Liver (tissue), 3 donors: ENCODE results near the gene ARHGEF35.
"Not testable (repeated sequence)": the region's sequence is repeated elsewhere in the genome, so short reads cannot be mapped to it uniquely, and the experiment has no call there.

Experiments
- EGR1 ChIP-seq, 2 donors: IDR thresholded peaks; 2 replicates each; pipeline ENCODE4 v1.6.1; 2016 to 2018; ENCODE audit warnings: antibody characterized with exemption in 2 of 2, low read depth in 2 of 2
- FOXA1 ChIP-seq: IDR thresholded peaks from 2 replicates; pipeline ENCODE4 v1.6.1; 2016; ENCODE audit warnings: antibody characterized with exemption
- GABPA ChIP-seq, 2 donors: IDR thresholded peaks in 1 of 2; conservative IDR thresholded peaks in 1 of 2; 2 replicates each; pipeline ENCODE4 v1.6.1; 2016; ENCODE audit warnings: antibody characterized with exemption in 2 of 2, mild to moderate bottlenecking in 1 of 2, moderate library complexity in 1 of 2
- HNF4A ChIP-seq, 2 donors: conservative IDR thresholded peaks; 2 replicates each; pipeline ENCODE4 v1.6.1; 2016; ENCODE audit warnings: antibody characterized with exemption in 2 of 2, mild to moderate bottlenecking in 2 of 2
- JUND ChIP-seq, 2 donors: IDR thresholded peaks; 2 replicates each; pipeline ENCODE4 v1.6.1; 2016; ENCODE audit warnings: antibody characterized with exemption in 2 of 2
- NR2F2 ChIP-seq: IDR thresholded peaks from 2 replicates; pipeline ENCODE4 v1.6.1; 2016; ENCODE audit warnings: antibody characterized with exemption
- RAD21 ChIP-seq, 2 donors: IDR thresholded peaks; 2 replicates each; pipeline ENCODE4 v1.6.1; 2016; ENCODE audit warnings: antibody characterized with exemption in 2 of 2, mild to moderate bottlenecking in 2 of 2
- RXRA ChIP-seq, 2 donors: IDR thresholded peaks; 2 replicates each; pipeline ENCODE4 v1.6.1; 2017 to 2018; ENCODE audit warnings: antibody characterized with exemption in 2 of 2, mild to moderate bottlenecking in 1 of 2
- TAF1 ChIP-seq: conservative IDR thresholded peaks from 2 replicates; pipeline ENCODE4 v1.6.1; 2016; ENCODE audit warnings: antibody characterized with exemption, mild to moderate bottlenecking
- YY1 ChIP-seq: IDR thresholded peaks from 2 replicates; pipeline ENCODE4 v1.6.1; 2016; ENCODE audit warnings: antibody characterized with exemption, mild to moderate bottlenecking
- TF ChIP-seq, protein P1 (sequence below): IDR thresholded peaks from 2 replicates; pipeline ENCODE4 v1.6.1; 2016; ENCODE audit warnings: antibody characterized with exemption, mild to moderate bottlenecking
- TF ChIP-seq, protein P2 (sequence below): fragments of 150-350 bp; IDR thresholded peaks from 2 replicates; pipeline ENCODE4 v1.5.1; 2017; ENCODE audit warnings: improper control_type of control experiment, low read depth, low read length; ENCODE audit not compliant: missing input control
- TF ChIP-seq, protein P3 (sequence below): IDR thresholded peaks from 2 replicates; pipeline ENCODE4 v1.6.1; 2016; ENCODE audit warnings: antibody characterized with exemption
- TF ChIP-seq, protein P4 (sequence below): IDR thresholded peaks from 2 replicates; pipeline ENCODE4 v1.6.1; 2016; ENCODE audit warnings: antibody characterized with exemption
- donor health status: healthy.
- donor health status: healthy.

DNA sequence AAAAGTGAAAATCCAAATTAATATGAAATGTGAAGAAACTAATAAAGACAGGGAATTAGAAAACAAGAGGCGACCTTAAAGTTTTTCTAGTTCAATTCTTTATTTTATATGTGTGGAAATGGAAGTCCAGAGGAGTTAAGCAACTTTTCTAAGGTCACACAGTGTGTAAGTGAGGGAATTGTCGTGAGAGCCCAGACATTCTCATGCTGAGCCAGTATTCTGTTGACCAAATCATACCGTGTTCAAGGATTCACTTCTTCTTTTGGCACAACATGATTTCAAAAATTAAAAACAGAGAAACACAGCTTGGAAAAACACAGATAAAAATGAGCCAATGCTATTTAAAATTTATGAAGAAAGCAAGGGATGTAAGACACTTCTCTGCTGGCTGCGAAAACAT is 31.2 kb upstream of the ARHGEF35 start:
- not testable (repeated sequence) for TF ChIP-seq RXRA (IDR thresholded peaks at IDR 0.05); NR2F2; EGR1 (IDR thresholded peaks at IDR 0.05; ENCODE audit: low read depth in 2 of 2); YY1; FOXA1; GABPA (IDR thresholded peaks at IDR 0.05 in 1 of 2, conservative IDR thresholded peaks at IDR 0.05 in 1 of 2); HNF4A (conservative IDR thresholded peaks at IDR 0.05); RAD21 (IDR thresholded peaks at IDR 0.05); JUND (IDR thresholded peaks at IDR 0.05); TAF1
- TF ChIP-seq, protein P1, sequence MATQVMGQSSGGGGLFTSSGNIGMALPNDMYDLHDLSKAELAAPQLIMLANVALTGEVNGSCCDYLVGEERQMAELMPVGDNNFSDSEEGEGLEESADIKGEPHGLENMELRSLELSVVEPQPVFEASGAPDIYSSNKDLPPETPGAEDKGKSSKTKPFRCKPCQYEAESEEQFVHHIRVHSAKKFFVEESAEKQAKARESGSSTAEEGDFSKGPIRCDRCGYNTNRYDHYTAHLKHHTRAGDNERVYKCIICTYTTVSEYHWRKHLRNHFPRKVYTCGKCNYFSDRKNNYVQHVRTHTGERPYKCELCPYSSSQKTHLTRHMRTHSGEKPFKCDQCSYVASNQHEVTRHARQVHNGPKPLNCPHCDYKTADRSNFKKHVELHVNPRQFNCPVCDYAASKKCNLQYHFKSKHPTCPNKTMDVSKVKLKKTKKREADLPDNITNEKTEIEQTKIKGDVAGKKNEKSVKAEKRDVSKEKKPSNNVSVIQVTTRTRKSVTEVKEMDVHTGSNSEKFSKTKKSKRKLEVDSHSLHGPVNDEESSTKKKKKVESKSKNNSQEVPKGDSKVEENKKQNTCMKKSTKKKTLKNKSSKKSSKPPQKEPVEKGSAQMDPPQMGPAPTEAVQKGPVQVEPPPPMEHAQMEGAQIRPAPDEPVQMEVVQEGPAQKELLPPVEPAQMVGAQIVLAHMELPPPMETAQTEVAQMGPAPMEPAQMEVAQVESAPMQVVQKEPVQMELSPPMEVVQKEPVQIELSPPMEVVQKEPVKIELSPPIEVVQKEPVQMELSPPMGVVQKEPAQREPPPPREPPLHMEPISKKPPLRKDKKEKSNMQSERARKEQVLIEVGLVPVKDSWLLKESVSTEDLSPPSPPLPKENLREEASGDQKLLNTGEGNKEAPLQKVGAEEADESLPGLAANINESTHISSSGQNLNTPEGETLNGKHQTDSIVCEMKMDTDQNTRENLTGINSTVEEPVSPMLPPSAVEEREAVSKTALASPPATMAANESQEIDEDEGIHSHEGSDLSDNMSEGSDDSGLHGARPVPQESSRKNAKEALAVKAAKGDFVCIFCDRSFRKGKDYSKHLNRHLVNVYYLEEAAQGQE, result not testable (repeated sequence)
- TF ChIP-seq, protein P2, sequence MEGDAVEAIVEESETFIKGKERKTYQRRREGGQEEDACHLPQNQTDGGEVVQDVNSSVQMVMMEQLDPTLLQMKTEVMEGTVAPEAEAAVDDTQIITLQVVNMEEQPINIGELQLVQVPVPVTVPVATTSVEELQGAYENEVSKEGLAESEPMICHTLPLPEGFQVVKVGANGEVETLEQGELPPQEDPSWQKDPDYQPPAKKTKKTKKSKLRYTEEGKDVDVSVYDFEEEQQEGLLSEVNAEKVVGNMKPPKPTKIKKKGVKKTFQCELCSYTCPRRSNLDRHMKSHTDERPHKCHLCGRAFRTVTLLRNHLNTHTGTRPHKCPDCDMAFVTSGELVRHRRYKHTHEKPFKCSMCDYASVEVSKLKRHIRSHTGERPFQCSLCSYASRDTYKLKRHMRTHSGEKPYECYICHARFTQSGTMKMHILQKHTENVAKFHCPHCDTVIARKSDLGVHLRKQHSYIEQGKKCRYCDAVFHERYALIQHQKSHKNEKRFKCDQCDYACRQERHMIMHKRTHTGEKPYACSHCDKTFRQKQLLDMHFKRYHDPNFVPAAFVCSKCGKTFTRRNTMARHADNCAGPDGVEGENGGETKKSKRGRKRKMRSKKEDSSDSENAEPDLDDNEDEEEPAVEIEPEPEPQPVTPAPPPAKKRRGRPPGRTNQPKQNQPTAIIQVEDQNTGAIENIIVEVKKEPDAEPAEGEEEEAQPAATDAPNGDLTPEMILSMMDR, result not testable (repeated sequence)
- TF ChIP-seq, protein P3, sequence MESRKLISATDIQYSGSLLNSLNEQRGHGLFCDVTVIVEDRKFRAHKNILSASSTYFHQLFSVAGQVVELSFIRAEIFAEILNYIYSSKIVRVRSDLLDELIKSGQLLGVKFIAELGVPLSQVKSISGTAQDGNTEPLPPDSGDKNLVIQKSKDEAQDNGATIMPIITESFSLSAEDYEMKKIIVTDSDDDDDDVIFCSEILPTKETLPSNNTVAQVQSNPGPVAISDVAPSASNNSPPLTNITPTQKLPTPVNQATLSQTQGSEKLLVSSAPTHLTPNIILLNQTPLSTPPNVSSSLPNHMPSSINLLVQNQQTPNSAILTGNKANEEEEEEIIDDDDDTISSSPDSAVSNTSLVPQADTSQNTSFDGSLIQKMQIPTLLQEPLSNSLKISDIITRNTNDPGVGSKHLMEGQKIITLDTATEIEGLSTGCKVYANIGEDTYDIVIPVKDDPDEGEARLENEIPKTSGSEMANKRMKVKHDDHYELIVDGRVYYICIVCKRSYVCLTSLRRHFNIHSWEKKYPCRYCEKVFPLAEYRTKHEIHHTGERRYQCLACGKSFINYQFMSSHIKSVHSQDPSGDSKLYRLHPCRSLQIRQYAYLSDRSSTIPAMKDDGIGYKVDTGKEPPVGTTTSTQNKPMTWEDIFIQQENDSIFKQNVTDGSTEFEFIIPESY, result not testable (repeated sequence)
- TF ChIP-seq, protein P4, sequence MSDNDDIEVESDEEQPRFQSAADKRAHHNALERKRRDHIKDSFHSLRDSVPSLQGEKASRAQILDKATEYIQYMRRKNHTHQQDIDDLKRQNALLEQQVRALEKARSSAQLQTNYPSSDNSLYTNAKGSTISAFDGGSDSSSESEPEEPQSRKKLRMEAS, result not testable (repeated sequence)
